ENCODE results near the gene KPNA6.

KPNA6 gene

GRCh38 chr1:32221980-32222755, 114.3 kb downstream of the KPNA6 start, which contains the start of the genes EIF3I and TMEM234:
TSS of gene EIF3I (plus strand) at chr1:32222407. CDS start at chr1:32222442, 35 bp downstream.
TSS of gene TMEM234 (minus strand) at chr1:32222353. CDS start at chr1:32222322, 31 bp downstream.
- POLR2A ChIA-PET: interaction anchor here (0.6 to 3.4 kb wide), 4 partner anchors 14 to 150 kb away, joined by 3 to 10 read pairs (median 4); partner anchors contain the start of genes DCDC2B and IQCC
- peak; percentile 100 for DNase-seq (ENCODE audit: extremely low spot score)
- CTCF ChIA-PET: interaction anchor here (1.0 kb wide), 1 partner anchor 9 kb away, joined by 3 read pairs; no protein-coding TSS in a partner anchor
- TF ChIP-seq ELF4 (IDR thresholded peaks at IDR 0.05): peak; percentile 97
- no peak for TF ChIP-seq FOXM1 (IDR thresholded peaks at IDR 0.05; ENCODE audit: borderline replicate concordance)
- TF ChIP-seq L3MBTL2 (conservative IDR thresholded peaks at IDR 0.05): peak; percentile 52; the same call in 1 of the 2 replicates

GRCh38 chr1:32223683-32224082, 115.8 kb downstream of the KPNA6 start:
- ChIA-PET CTCF (no interaction called here), POLR2A (interaction anchor here (1.9 kb wide), 1 partner anchor 12 kb away, joined by 5 read pairs; no protein-coding TSS in a partner anchor)
- no peak for TF ChIP-seq FOXK2 (IDR thresholded peaks at IDR 0.05)
- no peak for TF ChIP-seq ZNF384 (IDR thresholded peaks at IDR 0.05)
- no peak for TF ChIP-seq FOXA1 (IDR thresholded peaks at IDR 0.05)
- TF ChIP-seq LEF1 (IDR thresholded peaks at IDR 0.05; ENCODE audit: borderline replicate concordance): no peak
- no peak for TF ChIP-seq ARNT (IDR thresholded peaks at IDR 0.05)
- no peak for DNase-seq (ENCODE audit: extremely low spot score)

- ChIA-PET POLR2A (no interaction called here), CTCF (no interaction called here)
- no peak for DNase-seq (ENCODE audit: extremely low spot score)
- TF ChIP-seq TARDBP (IDR thresholded peaks at IDR 0.05) (no peak), ELF4 (IDR thresholded peaks at IDR 0.05) (no peak), ARNT (IDR thresholded peaks at IDR 0.05) (no peak), BHLHE40 (IDR thresholded peaks at IDR 0.05; ENCODE audit: borderline replicate concordance) (no peak), FOXA1 (IDR thresholded peaks at IDR 0.05) (no peak)
Measured at GRCh38 chr1:32224285-32224684, 116.4 kb downstream of the KPNA6 start.
